Measurements from ENCODE around the gene FRYL.
"Not testable (repeated sequence)": the region's sequence is repeated elsewhere in the genome, so short reads cannot be mapped to it uniquely, and the experiment has no call there.

FRYL gene

GRCh38 chr4:48706736-48707135, 73.3 kb downstream of the FRYL start:
- H3K9me3 ChIP-seq (ENCODE audit: insufficient read depth, low read depth, low read length), result no peaks in the 10 kb centered on the region
- H3K27ac ChIP-seq (ENCODE audit: low read length), result no peak overlapping the region
- H3K4me3 ChIP-seq (ENCODE audit: low read length), result no peak overlapping the region
- H3K27me3 ChIP-seq (ENCODE audit: insufficient read depth, low read length), result no peaks in the 10 kb centered on the region
- peaks cover 13% of the 10 kb centered on the region for H3K4me1 ChIP-seq (ENCODE audit: insufficient read depth, low read length)
- H3K36me3 ChIP-seq (ENCODE audit: insufficient read depth, low read depth, low read length), result peaks cover 22% of the 10 kb centered on the region; the same call in 1 of the 2 replicates
- H3K9ac ChIP-seq (ENCODE audit: low read depth, low read length), result no peak overlapping the region

- peaks cover 13% of the 10 kb centered on the region for H3K4me1 ChIP-seq (ENCODE audit: insufficient read depth, low read length)
- H3K27me3 ChIP-seq (ENCODE audit: insufficient read depth, low read length), result no peaks in the 10 kb centered on the region
- no peak overlapping the region for H3K4me3 ChIP-seq (ENCODE audit: low read length)
- no peaks in the 10 kb centered on the region for H3K9me3 ChIP-seq (ENCODE audit: insufficient read depth, low read depth, low read length)
- no peak overlapping the region for H3K9ac ChIP-seq (ENCODE audit: low read depth, low read length)
- H3K27ac ChIP-seq (ENCODE audit: low read length), result no peak overlapping the region
- H3K36me3 ChIP-seq (ENCODE audit: insufficient read depth, low read depth, low read length), result peaks cover 20% of the 10 kb centered on the region; the same call in 1 of the 2 replicates
Observed at GRCh38 chr4:48705609-48706008, 74.5 kb downstream of the FRYL start.

GRCh38 chr4:48704091-48704802, 75.8 kb downstream of the FRYL start:
- peaks cover 21% of the 10 kb centered on the region for H3K4me1 ChIP-seq (ENCODE audit: insufficient read depth, low read length)
- no peak overlapping the region for H3K27ac ChIP-seq (ENCODE audit: low read length)
- H3K9me3 ChIP-seq (ENCODE audit: insufficient read depth, low read depth, low read length), result no peaks in the 10 kb centered on the region
- H3K4me3 ChIP-seq (ENCODE audit: low read length), result peak overlapping the region; percentile 10; the same call in 1 of the 2 replicates
- peaks cover 6% of the 10 kb centered on the region; the same call in 1 of the 2 replicates for H3K36me3 ChIP-seq (ENCODE audit: insufficient read depth, low read depth, low read length)
- H3K9ac ChIP-seq (ENCODE audit: low read depth, low read length), result no peak overlapping the region; the same call in 1 of the 2 replicates
- H3K27me3 ChIP-seq (ENCODE audit: insufficient read depth, low read length), result no peaks in the 10 kb centered on the region

- H3K4me1 ChIP-seq (ENCODE audit: insufficient read depth, low read length), result peaks cover 41% of the 10 kb centered on the region
- no peak overlapping the region for H3K27ac ChIP-seq (ENCODE audit: low read length)
Observed at GRCh38 chr4:48699475-48699874, 80.6 kb downstream of the FRYL start.

GRCh38 chr4:48698029-48698971, 81.8 kb downstream of the FRYL start:
- H3K4me1 ChIP-seq (ENCODE audit: insufficient read depth, low read length), result peaks cover 42% of the 10 kb centered on the region
- H3K27ac ChIP-seq (ENCODE audit: low read length), result peak overlapping the region; percentile 20
- no peak overlapping the region for H3K9ac ChIP-seq (ENCODE audit: low read depth, low read length)
- H3K4me3 ChIP-seq (ENCODE audit: low read length), result no peak overlapping the region
- H3K36me3 ChIP-seq (ENCODE audit: insufficient read depth, low read depth, low read length), result no peaks in the 10 kb centered on the region
- H3K9me3 ChIP-seq (ENCODE audit: insufficient read depth, low read depth, low read length), result no peaks in the 10 kb centered on the region
- H3K27me3 ChIP-seq (ENCODE audit: insufficient read depth, low read length), result no peaks in the 10 kb centered on the region

More at GRCh38 chr4:48699475-48699874, 80.6 kb downstream of the FRYL start:
- Histone ChIP-seq H3K9me3 (ENCODE audit: insufficient read depth, low read depth, low read length) (no peaks in the 10 kb centered on the region), H3K9ac (ENCODE audit: low read depth, low read length) (peak overlapping the region; percentile 25; the same call in 1 of the 2 replicates), H3K27me3 (ENCODE audit: insufficient read depth, low read length) (no peaks in the 10 kb centered on the region), H3K36me3 (ENCODE audit: insufficient read depth, low read depth, low read length) (no peaks in the 10 kb centered on the region), H3K4me3 (ENCODE audit: low read length) (no peak overlapping the region)

GRCh38 chr4:48697516-48697915, 82.6 kb downstream of the FRYL start:
- not testable (repeated sequence) for H3K9ac ChIP-seq (ENCODE audit: low read depth, low read length); H3K27ac ChIP-seq (ENCODE audit: low read length)

GRCh38 chr4:48694824-48695223, 85.3 kb downstream of the FRYL start:
- Histone ChIP-seq H3K9ac (ENCODE audit: low read depth, low read length) (no peak overlapping the region), H3K27ac (ENCODE audit: low read length) (no peak overlapping the region), H3K4me1 (ENCODE audit: insufficient read depth, low read length) (peaks cover 48% of the 10 kb centered on the region), H3K36me3 (ENCODE audit: insufficient read depth, low read depth, low read length) (no peaks in the 10 kb centered on the region), H3K27me3 (ENCODE audit: insufficient read depth, low read length) (no peaks in the 10 kb centered on the region), H3K9me3 (ENCODE audit: insufficient read depth, low read depth, low read length) (no peaks in the 10 kb centered on the region), H3K4me3 (ENCODE audit: low read length) (no peak overlapping the region)

More at GRCh38 chr4:48697516-48697915, 82.6 kb downstream of the FRYL start:
- not testable (repeated sequence) for H3K4me3 ChIP-seq (ENCODE audit: low read length); H3K27me3 ChIP-seq (ENCODE audit: insufficient read depth, low read length); H3K9me3 ChIP-seq (ENCODE audit: insufficient read depth, low read depth, low read length); H3K36me3 ChIP-seq (ENCODE audit: insufficient read depth, low read depth, low read length)
- H3K4me1 ChIP-seq (ENCODE audit: insufficient read depth, low read length), result peaks cover 46% of the 10 kb centered on the region

GRCh38 chr4:48693856-48694574, 86.1 kb downstream of the FRYL start:
- Histone ChIP-seq H3K36me3 (ENCODE audit: insufficient read depth, low read depth, low read length) (no peaks in the 10 kb centered on the region), H3K4me1 (ENCODE audit: insufficient read depth, low read length) (peaks cover 42% of the 10 kb centered on the region), H3K9me3 (ENCODE audit: insufficient read depth, low read depth, low read length) (no peaks in the 10 kb centered on the region), H3K9ac (ENCODE audit: low read depth, low read length) (peak overlapping the region; percentile 4; the same call in 1 of the 2 replicates), H3K4me3 (ENCODE audit: low read length) (peak overlapping the region; percentile 12; the same call in 1 of the 2 replicates), H3K27ac (ENCODE audit: low read length) (no peak overlapping the region), H3K27me3 (ENCODE audit: insufficient read depth, low read length) (no peaks in the 10 kb centered on the region)

GRCh38 chr4:48692897-48693296, 87.2 kb downstream of the FRYL start:
- Histone ChIP-seq H3K27me3 (ENCODE audit: insufficient read depth, low read length) (no peaks in the 10 kb centered on the region), H3K36me3 (ENCODE audit: insufficient read depth, low read depth, low read length) (no peaks in the 10 kb centered on the region), H3K4me3 (ENCODE audit: low read length) (no peak overlapping the region), H3K4me1 (ENCODE audit: insufficient read depth, low read length) (peaks cover 35% of the 10 kb centered on the region), H3K9me3 (ENCODE audit: insufficient read depth, low read depth, low read length) (no peaks in the 10 kb centered on the region), H3K27ac (ENCODE audit: low read length) (no peak overlapping the region), H3K9ac (ENCODE audit: low read depth, low read length) (no peak overlapping the region)

GRCh38 chr4:48692044-48692443, 88.0 kb downstream of the FRYL start:
- no peak overlapping the region for H3K4me3 ChIP-seq (ENCODE audit: low read length)

GRCh38 chr4:48688953-48689352, 91.1 kb downstream of the FRYL start:
- no peak overlapping the region for H3K9ac ChIP-seq (ENCODE audit: low read depth, low read length)
- no peak overlapping the region for H3K27ac ChIP-seq (ENCODE audit: low read length)
- H3K4me1 ChIP-seq (ENCODE audit: insufficient read depth, low read length), result peaks cover 28% of the 10 kb centered on the region
- H3K4me3 ChIP-seq (ENCODE audit: low read length), result no peak overlapping the region
- no peaks in the 10 kb centered on the region for H3K27me3 ChIP-seq (ENCODE audit: insufficient read depth, low read length)
- H3K36me3 ChIP-seq (ENCODE audit: insufficient read depth, low read depth, low read length), result no peaks in the 10 kb centered on the region
- H3K9me3 ChIP-seq (ENCODE audit: insufficient read depth, low read depth, low read length), result no peaks in the 10 kb centered on the region

More at GRCh38 chr4:48692044-48692443, 88.0 kb downstream of the FRYL start:
- Histone ChIP-seq H3K27ac (ENCODE audit: low read length) (no peak overlapping the region), H3K27me3 (ENCODE audit: insufficient read depth, low read length) (no peaks in the 10 kb centered on the region), H3K9me3 (ENCODE audit: insufficient read depth, low read depth, low read length) (no peaks in the 10 kb centered on the region), H3K4me1 (ENCODE audit: insufficient read depth, low read length) (peaks cover 37% of the 10 kb centered on the region), H3K9ac (ENCODE audit: low read depth, low read length) (no peak overlapping the region), H3K36me3 (ENCODE audit: insufficient read depth, low read depth, low read length) (no peaks in the 10 kb centered on the region)

All from iPS-20b (cell line).